Upper lobe of left lung (tissue), 6 donors: ENCODE measurements around the gene HPDL. TPM values are rescaled to one million over a fixed set of nuclear protein-coding genes. Genes with fewer than 3 reads are reported as not detected.

ENCODE experiments used
- ATAC-seq, 2 donors: fragments of 200-7000 bp; cut with Tn5 transposase; one replicate each; pipeline ENCODE4 v1.9.1; 2022; ENCODE audit warnings: mild to moderate bottlenecking in 2 of 2, moderate library complexity in 2 of 2; ENCODE audit not compliant: low FRiP score in 2 of 2
- DNase-seq, 2 donors: peaks; one replicate each; pipeline ENCODE4 v3.0.0-alpha.2; 2019 to 2020
- H3K27ac ChIP-seq, 4 donors: fragments of 200-600 bp; sonication (generic); one replicate each; pipeline ENCODE4 v1.5.1; 2016 to 2019
- H3K27me3 ChIP-seq, 4 donors: fragments of 200-600 bp; sonication (generic); one replicate each; pipeline ENCODE4 v1.5.1; 2017 to 2019
- H3K36me3 ChIP-seq, 4 donors: fragments of 200-600 bp; sonication (generic); one replicate each; pipeline ENCODE4 v1.5.1; 2016 to 2019
- H3K4me1 ChIP-seq, 4 donors: fragments of 200-600 bp; sonication (generic); one replicate each; pipeline ENCODE4 v1.5.1; 2018 to 2019
- H3K4me3 ChIP-seq, 4 donors: fragments of 200-600 bp; sonication (generic); one replicate each; pipeline ENCODE4 v1.5.1; 2017 to 2019; ENCODE audit warnings: mild to moderate bottlenecking in 2 of 4, moderate library complexity in 1 of 4
- H3K9me3 ChIP-seq, 4 donors: fragments of 200-600 bp; sonication (generic); one replicate each; pipeline ENCODE4 v1.5.1; 2018 to 2019
- EP300 ChIP-seq, 4 donors: sonication (generic); formaldehyde crosslinking; IDR thresholded peaks; one replicate each; pipeline ENCODE4 v1.5.1; 2017; ENCODE audit warnings: antibody characterized with exemption in 4 of 4, control low read depth in 2 of 4
- POLR2A ChIP-seq, 4 donors: fragments of 450-650 bp; IDR thresholded peaks; one replicate each; pipeline ENCODE4 v1.5.1; 2016 to 2017; ENCODE audit warnings: antibody characterized with exemption in 4 of 4, mild to moderate bottlenecking in 2 of 4
- POLR2AphosphoS5 ChIP-seq, 2 donors: sonication (generic); formaldehyde crosslinking; IDR thresholded peaks; one replicate each; pipeline ENCODE4 v1.5.1; 2017; ENCODE audit warnings: antibody characterized with exemption in 2 of 2
- WGBS, 2 donors: methylation state at CpG; one replicate each; pipeline ENCODE4 v1.1.5; 2017 to 2018; 5-methylcytosine and 5-hydroxymethylcytosine counted together
- total RNA-seq, 6 donors: library from RNA; depleted of rRNA in 4 of 6; stranded (reverse); fragments of >200 nt in 4 of 6; gene quantifications; one replicate each; pipeline versions ENCODE4 v1.1.0 to v1.2.1, GENCODE V29; 2016 to 2021
- TF ChIP-seq, protein P1 (sequence below), 6 experiments: fragments of 450-650 bp in 4 of 6; fragments of 200-600 bp in 2 of 6; sonication (generic) in 2 of 6; IDR thresholded peaks; one replicate each; pipeline ENCODE4 v1.5.1; 2016 to 2019; ENCODE audit warnings: antibody characterized with exemption in 6 of 6
- donor health status: DM: no; HTN: no; CAD: no; lungs with moderate emphysema.
- donor health status: DM: no; HTN: yes; CAD: no; lungs with severe emphysema.

Gene HPDL
- total RNA-seq, 6 donors from 2014 or later, result 0.30 to 1.3 (median 0.37) TPM; not detected in 3

DNA sequence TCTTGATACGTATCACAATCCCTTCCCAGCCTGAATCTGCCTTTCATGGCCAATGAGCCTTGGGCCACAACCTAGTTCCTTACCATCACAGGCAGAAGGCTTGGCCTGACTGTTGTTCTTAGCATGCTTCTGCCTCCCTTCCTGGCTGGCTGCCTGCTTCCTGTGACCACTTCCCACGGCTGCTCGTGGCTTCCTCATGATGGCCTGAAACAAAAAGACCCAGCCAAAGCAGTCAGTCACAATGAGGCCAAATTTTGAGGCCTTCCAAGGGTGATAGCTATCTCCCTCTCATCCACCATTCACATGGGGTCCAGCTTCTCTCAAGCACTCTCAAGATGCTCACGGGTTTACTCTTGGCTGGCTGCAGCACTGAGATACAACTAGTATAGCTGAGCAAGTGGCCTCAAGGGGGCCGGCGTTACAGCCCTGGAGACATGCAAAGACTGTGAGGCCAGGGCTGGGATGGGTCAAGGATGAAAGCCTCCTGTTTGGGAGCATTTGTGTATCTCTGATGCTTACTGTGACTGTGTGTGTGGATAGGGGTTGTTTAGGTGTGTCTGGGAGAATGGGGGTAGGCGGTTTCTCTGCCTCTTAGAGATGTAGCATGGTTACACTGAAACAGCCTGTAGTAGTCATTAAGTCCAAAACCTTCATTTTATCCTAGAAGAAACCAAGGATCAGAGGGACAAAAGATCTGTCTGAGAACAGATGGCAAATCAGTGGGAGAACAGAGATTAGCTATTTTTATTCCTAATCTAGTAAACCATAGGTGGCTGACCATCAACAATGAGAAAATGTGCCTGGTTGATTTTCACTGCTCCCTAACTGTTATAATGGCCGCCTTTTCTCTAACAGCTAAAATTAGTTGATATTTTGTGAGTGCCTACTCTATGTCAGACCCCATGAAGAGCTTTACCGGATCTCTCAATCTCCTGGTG is 7.9 kb downstream of the HPDL start:
- Histone ChIP-seq H3K4me3 (no peak overlapping the region), H3K27me3 (no peaks in the 10 kb centered on the region), H3K36me3 (peaks cover 5 to 35% (median 26%) of the 10 kb centered on the region in 4 donors), H3K4me1 (peaks cover 7 to 19% (median 10%) of the 10 kb centered on the region in 4 donors), H3K9me3 (no peaks in the 10 kb centered on the region), H3K27ac (peak overlapping the region in 1 of 4 donors; percentile 68)
- ATAC-seq (peak in 1 of 2 donors; percentile 23), DNase-seq (peak in 1 of 2 donors; percentile 40)
- TF ChIP-seq POLR2A (IDR thresholded peaks at IDR 0.05) (no peak), EP300 (IDR thresholded peaks at IDR 0.05) (no peak), POLR2AphosphoS5 (IDR thresholded peaks at IDR 0.05) (no peak)
- TF ChIP-seq, protein P1, sequence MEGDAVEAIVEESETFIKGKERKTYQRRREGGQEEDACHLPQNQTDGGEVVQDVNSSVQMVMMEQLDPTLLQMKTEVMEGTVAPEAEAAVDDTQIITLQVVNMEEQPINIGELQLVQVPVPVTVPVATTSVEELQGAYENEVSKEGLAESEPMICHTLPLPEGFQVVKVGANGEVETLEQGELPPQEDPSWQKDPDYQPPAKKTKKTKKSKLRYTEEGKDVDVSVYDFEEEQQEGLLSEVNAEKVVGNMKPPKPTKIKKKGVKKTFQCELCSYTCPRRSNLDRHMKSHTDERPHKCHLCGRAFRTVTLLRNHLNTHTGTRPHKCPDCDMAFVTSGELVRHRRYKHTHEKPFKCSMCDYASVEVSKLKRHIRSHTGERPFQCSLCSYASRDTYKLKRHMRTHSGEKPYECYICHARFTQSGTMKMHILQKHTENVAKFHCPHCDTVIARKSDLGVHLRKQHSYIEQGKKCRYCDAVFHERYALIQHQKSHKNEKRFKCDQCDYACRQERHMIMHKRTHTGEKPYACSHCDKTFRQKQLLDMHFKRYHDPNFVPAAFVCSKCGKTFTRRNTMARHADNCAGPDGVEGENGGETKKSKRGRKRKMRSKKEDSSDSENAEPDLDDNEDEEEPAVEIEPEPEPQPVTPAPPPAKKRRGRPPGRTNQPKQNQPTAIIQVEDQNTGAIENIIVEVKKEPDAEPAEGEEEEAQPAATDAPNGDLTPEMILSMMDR (IDR thresholded peaks at IDR 0.05), result no peak
- WGBS, 2 donors, result 53 to 68% methylated on average over 9 of the region's 9 CpGs

- DNase-seq, result no peak
- Histone ChIP-seq H3K27me3 (no peaks in the 10 kb centered on the region), H3K4me3 (no peak overlapping the region), H3K36me3 (peaks cover 0 to 28% (median 25%) of the 10 kb centered on the region in 4 donors), H3K9me3 (no peaks in the 10 kb centered on the region), H3K27ac (peak overlapping the region in 1 of 4 donors; percentile 25), H3K4me1 (peaks cover 13 to 24% (median 14%) of the 10 kb centered on the region in 4 donors)
- WGBS, 2 donors, result 81 to 94% methylated on average over 4 of the region's 4 CpGs
- ATAC-seq, result no peak
- TF ChIP-seq EP300 (IDR thresholded peaks at IDR 0.05), result no peak
- TF ChIP-seq POLR2A (IDR thresholded peaks at IDR 0.05), result no peak
- no peak for TF ChIP-seq POLR2AphosphoS5 (IDR thresholded peaks at IDR 0.05)
- TF ChIP-seq, protein P1 (IDR thresholded peaks at IDR 0.05), result no peak
Measured at GRCh38 chr1:45335855-45336324, 9.2 kb downstream of the HPDL start.

GRCh38 chr1:45337630-45338325 is 11.1 kb downstream of the HPDL start:
- DNase-seq, result no peak
- TF ChIP-seq POLR2A (IDR thresholded peaks at IDR 0.05) (no peak), EP300 (IDR thresholded peaks at IDR 0.05) (no peak), POLR2AphosphoS5 (IDR thresholded peaks at IDR 0.05) (no peak)
- TF ChIP-seq, protein P1 (IDR thresholded peaks at IDR 0.05), result no peak
- Histone ChIP-seq H3K4me1 (peaks cover 20 to 38% (median 28%) of the 10 kb centered on the region in 4 donors), H3K4me3 (no peak overlapping the region), H3K9me3 (no peaks in the 10 kb centered on the region), H3K27me3 (no peaks in the 10 kb centered on the region), H3K27ac (no peak overlapping the region), H3K36me3 (peaks cover 2 to 22% (median 17%) of the 10 kb centered on the region in 4 donors)
- no peak for ATAC-seq
- 89 to 93% methylated on average over 3 of the region's 3 CpGs for WGBS, 2 donors

DNA sequence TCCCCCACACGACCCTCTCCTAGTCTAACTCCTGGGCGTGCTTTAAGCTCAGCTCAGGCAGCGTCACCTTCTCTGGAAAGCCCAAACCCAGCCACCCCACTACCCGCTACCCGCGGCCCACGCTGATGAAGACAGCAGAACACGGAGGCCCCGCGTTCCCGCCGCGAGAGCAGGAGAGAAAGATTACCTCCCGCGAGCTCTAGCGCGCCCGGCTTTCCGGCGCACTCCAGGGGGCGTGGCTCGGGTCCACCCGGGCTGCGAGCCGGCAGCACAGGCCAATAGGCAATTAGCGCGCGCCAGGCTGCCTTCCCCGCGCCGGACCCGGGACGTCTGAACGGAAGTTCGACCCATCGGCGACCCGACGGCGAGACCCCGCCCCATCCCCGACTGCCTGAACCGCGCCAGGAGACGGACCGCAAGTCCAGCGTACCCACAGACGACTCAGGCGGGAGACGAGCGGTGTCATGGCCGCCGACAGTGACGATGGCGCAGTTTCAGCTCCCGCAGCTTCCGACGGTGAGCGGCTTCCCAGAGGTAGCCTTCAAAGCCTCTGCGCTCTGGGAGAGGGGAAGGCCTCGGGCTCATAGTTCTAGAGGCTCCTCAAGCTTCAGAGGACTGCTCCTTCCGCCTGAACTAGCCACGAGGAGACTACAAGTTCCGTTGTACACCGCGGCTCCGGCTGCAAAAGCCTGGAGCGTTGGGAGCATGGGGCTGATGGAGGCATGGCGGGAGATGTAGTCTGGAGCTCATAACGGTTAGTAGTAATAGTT is 13.3 kb downstream of the HPDL start, which contains the start of the genes MUTYH and TOE1:
Gene MUTYH (minus strand): TSS at position 652 of the 770 bp plus-strand sequence. CDS start 5,935 bp downstream, outside the sequence.
Gene TOE1 (plus strand): TSS at position 382 of the 770 bp plus-strand sequence. CDS start 83 bp downstream, at position 465.
- Histone ChIP-seq H3K4me1 (peaks cover 20 to 30% (median 24%) of the 10 kb centered on the region in 4 donors), H3K36me3 (peaks cover 14 to 34% (median 32%) of the 10 kb centered on the region in 4 donors), H3K27ac (peak within 1 kb of the TSS; percentile 93 to 98 (median 97)), H3K27me3 (no peaks in the 10 kb centered on the region), H3K4me3 (peak within 1 kb of the TSS; percentile 69 to 92 (median 82)), H3K9me3 (no peaks in the 10 kb centered on the region)
- TF ChIP-seq, protein P1 (IDR thresholded peaks at IDR 0.05), result peak in 1 of 6 experiments; percentile 11
- TF ChIP-seq POLR2A (IDR thresholded peaks at IDR 0.05) (peak in 2 of 4 donors; percentile 73 to 82), POLR2AphosphoS5 (IDR thresholded peaks at IDR 0.05) (peak; percentile 71 to 89), EP300 (IDR thresholded peaks at IDR 0.05) (peak in 1 of 4 donors; percentile 27)
- WGBS, 2 donors, result 1 to 3% methylated on average over 12 to 22 of the region's 70 CpGs
- ATAC-seq (peak; percentile 96 to 98), DNase-seq (peak; percentile 95 to 98)
